K562 (cell line): ENCODE data around the gene USP5. TPM values are rescaled to one million over a fixed set of nuclear protein-coding genes. Genes with fewer than 3 reads are reported as not detected.

Experiments
- ATF7 ChIP-seq: fragments of 450-650 bp; IDR thresholded peaks from 2 replicates; pipeline ENCODE4 v1.7.1; 2014; ENCODE audit warnings: mild to moderate bottlenecking, moderate library complexity
- BRCA1 ChIP-seq, 2 experiments: fragments of 450-650 bp in 1 of 2; sonication (generic) in 1 of 2; formaldehyde crosslinking in 1 of 2; IDR thresholded peaks; 2 replicates each; pipeline versions ENCODE4 v1.5.0 to v1.6.1; 2017 to 2020; ENCODE audit warnings: mild to moderate bottlenecking in 1 of 2, missing genetic modification reagents in 1 of 2
- CBX5 ChIP-seq: IDR thresholded peaks from 2 replicates; pipeline ENCODE4 v1.6.1; 2014; ENCODE audit warnings: low read depth, borderline replicate concordance
- DEAF1 ChIP-seq: fragments of 450-650 bp; formaldehyde crosslinking; IDR thresholded peaks from 2 replicates; pipeline ENCODE4 v1.4.0; 2020; ENCODE audit warnings: mild to moderate bottlenecking, moderate library complexity
- DIDO1 ChIP-seq: fragments of 450-650 bp; IDR thresholded peaks from 2 replicates; pipeline ENCODE4 v1.6.1; 2016; ENCODE audit warnings: low read depth, missing biosample characterization, missing genetic modification characterization
- ELF1 ChIP-seq: fragments of 200-800 bp; sonication (Bioruptor generic); IDR thresholded peaks from 2 replicates; pipeline ENCODE4 v1.6.1; 2016; ENCODE audit warnings: missing genetic modification characterization, missing compliant biosample characterization
- ETV5 ChIP-seq: sonication (generic); formaldehyde crosslinking; IDR thresholded peaks from 2 replicates; pipeline ENCODE4 v1.4.0; 2020; ENCODE audit warnings: low read depth, mild to moderate bottlenecking, missing genetic modification reagents
- GATA2 ChIP-seq: sonication (generic); formaldehyde crosslinking; IDR thresholded peaks from 2 replicates; pipeline ENCODE4 v1.4.0; 2020; ENCODE audit warnings: mild to moderate bottlenecking, missing genetic modification reagents
- MAX ChIP-seq: sonication (generic); formaldehyde crosslinking; IDR thresholded peaks from 2 replicates; pipeline ENCODE4 v1.9.0; 2022; ENCODE audit warnings: mild to moderate bottlenecking, missing genetic modification reagents
- REST ChIP-seq, 2 experiments: fragments of 450-650 bp; formaldehyde crosslinking in 1 of 2; IDR thresholded peaks; 2 replicates each; pipeline versions ENCODE4 v1.4.0 to v1.6.1; 2014 to 2020; ENCODE audit warnings: mild to moderate bottlenecking in 2 of 2, borderline replicate concordance in 1 of 2, low read depth in 1 of 2
- SPI1 ChIP-seq: IDR thresholded peaks from 2 replicates; pipeline ENCODE4 v1.6.1; 2011; ENCODE audit warnings: low read depth, low read length, control low read depth, borderline replicate concordance
- ZNF324 ChIP-seq: fragments of 250-450 bp; sonication (Bioruptor Pico); IDR thresholded peaks from 2 replicates; pipeline ENCODE4 v1.4.0; 2020; ENCODE audit warnings: mild to moderate bottlenecking
- ZNF79 ChIP-seq: fragments of 250-450 bp; sonication (Bioruptor Pico); IDR thresholded peaks from 2 replicates; pipeline ENCODE4 v1.4.0; 2020; ENCODE audit warnings: low read depth, mild to moderate bottlenecking, moderate library complexity
- polyA plus RNA-seq, 8 experiments: library from polyadenylated mRNA; depleted of rRNA in 4 of 8; stranded (reverse) in 5 of 8; unstranded in 3 of 8; fragments of >200 nt; fragmentation: Nextera tagmentation in 2 of 8; fragmentation: Illumina TruSeq in 1 of 8; extraction: Ambion mirVana in 2 of 8; extraction: Trizol in 1 of 8; gene quantifications; 2 replicates each; pipeline versions ENCODE4 v1.2.1 to v1.2.3, GENCODE V29; 2011 to 2014; ENCODE audit warnings: inconsistent platforms in 1 of 8, missing spikeins in 1 of 8
- total RNA-seq, 7 experiments: library from RNA; depleted of rRNA in 6 of 7; stranded (reverse); fragments of >200 nt in 6 of 7; fragmentation: Illumina TruSeq in 2 of 7; extraction: Trizol in 2 of 7; gene quantifications; 2 replicates each; pipeline versions ENCODE4 v1.2.1 to v1.2.3, GENCODE V29; 2011 to 2021; ENCODE audit warnings: low replicate concordance in 1 of 7

USP5 gene
- total and polyA plus RNA-seq, 9 of the 15 experiments (the other 6 are each of a cell fraction or from before 2014, with no cell fraction given): 1.4 to 107 (median 48.6) TPM

GRCh38 chr12:6867413-6868210, 15.7 kb downstream of the USP5 start, which contains the start of gene TPI1 (continued):
- TF ChIP-seq ZNF79 (CRISPR knock-in tag) (no peak), GATA2 (CRISPR knock-in tag) (no peak), ATF7 (peak; percentile 14; the same call in 1 of the 2 replicates), ETV5 (CRISPR knock-in tag) (no peak), DIDO1 (tag) (no peak), REST (IDR thresholded peaks at IDR 0.05; ENCODE audit: borderline replicate concordance) (no peak), REST (CRISPR knock-in tag; IDR thresholded peaks at IDR 0.05; ENCODE audit: low read depth) (0 out of 2 replicates have a peak, but pooled peaks have one; percentile 39), MAX (CRISPR knock-in tag) (no peak; the same call in 1 of the 2 replicates), CBX5 (no peak), DEAF1 (CRISPR knock-in tag) (no peak), BRCA1 (IDR thresholded peaks at IDR 0.05) (no peak), BRCA1 (CRISPR knock-in tag; IDR thresholded peaks at IDR 0.05) (no peak), ELF1 (tag) (no peak), ZNF324 (no peak), SPI1 (no peak)
